CD4-positive, CD25-positive, alpha-beta regulatory T cell (primary cell): ENCODE data around the gene SVEP1. TPM values are rescaled to one million over a fixed set of nuclear protein-coding genes. Genes with fewer than 3 reads are reported as not detected.

Source experiments
- ATAC-seq, 2 donors: fragments of 150-1000 bp; cut with Tn5 transposase; one replicate each; pipeline ENCODE4 v1.10.0; 2021; ENCODE audit warnings: low read depth in 2 of 2, moderate number of reproducible peaks in 2 of 2, moderate library complexity in 1 of 2
- DNase-seq, 3 donors: peaks; one replicate each; pipeline versions ENCODE4 v3.0.0 to v3.0.0-alpha.2; 2012 to 2022; ENCODE audit warnings: mixed read lengths in 1 of 3
- H3K27ac ChIP-seq: one replicate; pipeline ENCODE4 v1.7.0; 2013; ENCODE audit warnings: mild to moderate bottlenecking, low read length; ENCODE audit not compliant: insufficient read depth, poor library complexity, severe bottlenecking
- H3K27me3 ChIP-seq: one replicate; pipeline ENCODE4 v1.7.0; 2013; ENCODE audit warnings: low read length; ENCODE audit not compliant: control insufficient read depth, insufficient read depth
- H3K36me3 ChIP-seq: one replicate; pipeline ENCODE4 v1.7.0; 2013; ENCODE audit warnings: mild to moderate bottlenecking, low read length, moderate library complexity; ENCODE audit not compliant: control insufficient read depth, insufficient read depth
- H3K4me1 ChIP-seq: 2 replicates; pipeline ENCODE4 v1.7.0; 2013; ENCODE audit warnings: mild to moderate bottlenecking, low read length; ENCODE audit not compliant: insufficient read depth, control insufficient read depth, poor library complexity, severe bottlenecking
- H3K4me3 ChIP-seq: one replicate; pipeline ENCODE4 v1.7.0; 2013; ENCODE audit warnings: low read depth, mild to moderate bottlenecking, low read length, moderate library complexity
- H3K9me3 ChIP-seq, 2 experiments: 1 replicate in 1 of 2; 2 replicates in 1 of 2; pipeline ENCODE4 v1.7.0; 2013; ENCODE audit warnings: low read length in 2 of 2, mild to moderate bottlenecking in 1 of 2, moderate library complexity in 1 of 2; ENCODE audit not compliant: control insufficient read depth in 2 of 2
- H3K27ac Mint-ChIP-seq, 3 donors: one replicate each; pipeline ENCODE4 v1.8.0; 2020 to 2022; ENCODE audit warnings: mild to moderate bottlenecking in 3 of 3, mixed read lengths in 3 of 3, moderate library complexity in 2 of 3
- H3K27me3 Mint-ChIP-seq: one replicate; pipeline ENCODE4 v1.8.0; 2022; ENCODE audit warnings: mild to moderate bottlenecking, mixed read lengths
- H3K36me3 Mint-ChIP-seq: one replicate; pipeline ENCODE4 v1.8.0; 2020; ENCODE audit warnings: mixed read lengths
- H3K4me1 Mint-ChIP-seq, 4 donors: one replicate each; pipeline ENCODE4 v1.8.0; 2020 to 2022; ENCODE audit warnings: mixed read lengths in 4 of 4, mild to moderate bottlenecking in 1 of 4
- H3K4me3 Mint-ChIP-seq, 4 donors: one replicate each; pipeline ENCODE4 v1.8.0; 2020 to 2022; ENCODE audit warnings: mild to moderate bottlenecking in 4 of 4, mixed read lengths in 4 of 4, moderate library complexity in 3 of 4
- H3K9me3 Mint-ChIP-seq, 7 donors: one replicate each; pipeline ENCODE4 v1.8.0; 2020 to 2022; ENCODE audit warnings: mixed read lengths in 7 of 7, mild to moderate bottlenecking in 3 of 7, moderate library complexity in 2 of 7
- polyA plus RNA-seq, 4 donors: library from polyadenylated mRNA; unstranded; fragments of 300-500 nt; fragmentation: Illumina TruSeq; gene quantifications; one replicate each; pipeline ENCODE4 v1.2.3, GENCODE V29; 2021
- total RNA-seq: library from RNA; stranded (reverse); gene quantifications from one replicate; pipeline ENCODE4 v1.2.3, GENCODE V29; 2022

Gene SVEP1
- total and polyA plus RNA-seq, 5 donors from 2014 or later = 0.12 TPM; not detected in 4

DNA sequence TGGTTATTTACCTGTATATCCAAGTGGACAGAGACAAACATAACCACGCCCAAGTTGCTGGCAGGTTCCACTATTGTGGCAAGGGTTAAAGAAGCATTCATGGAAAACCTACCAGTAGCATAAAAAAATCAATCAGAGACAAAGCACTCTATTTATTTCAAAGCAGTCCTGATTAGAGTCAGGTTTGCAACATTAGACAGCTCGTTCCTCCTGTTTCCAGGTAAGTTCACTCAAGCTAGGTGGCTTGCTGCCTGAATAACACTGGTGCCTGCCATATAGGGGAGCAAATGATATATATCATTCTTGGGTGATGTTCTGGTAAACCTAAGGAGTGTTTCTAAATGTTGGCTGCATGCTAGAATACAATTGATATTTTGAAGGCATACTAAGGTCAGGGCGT, 122.3 kb downstream of the SVEP1 start:
- no peak overlapping the region for H3K4me3 Mint-ChIP-seq

DNA sequence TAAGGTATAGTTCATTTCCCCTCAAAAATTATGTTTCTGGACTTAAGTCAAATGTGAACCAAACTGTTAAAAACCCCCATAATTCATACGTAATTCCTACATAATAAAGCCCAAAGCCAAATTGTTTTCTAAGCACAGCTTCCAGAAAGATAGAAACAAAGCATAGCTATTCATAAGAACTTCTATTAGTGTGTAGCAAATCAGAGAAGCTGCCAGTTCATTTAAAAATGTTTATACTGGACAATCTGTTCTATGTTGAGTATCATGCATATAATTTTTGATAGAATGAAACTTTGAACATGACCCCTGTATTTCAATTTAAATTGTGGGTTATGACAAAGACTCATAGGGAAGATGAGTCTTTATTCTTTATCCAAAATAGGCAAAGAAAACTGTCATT, 122.9 kb downstream of the SVEP1 start:
- Mint-ChIP-seq H3K36me3 (no peaks in the 10 kb centered on the region), H3K9me3 (peaks cover 0 to 1% (median 0%) of the 10 kb centered on the region in 7 donors)
- no peak overlapping the region for H3K27ac ChIP-seq

More for the DNA sequence above, 122.3 kb downstream of the SVEP1 start:
- H3K27ac Mint-ChIP-seq = no peak overlapping the region
- Histone ChIP-seq H3K27me3 (peaks cover 3% of the 10 kb centered on the region), H3K9me3 (no peaks in the 10 kb centered on the region), H3K27ac (no peak overlapping the region), H3K36me3 (no peaks in the 10 kb centered on the region), H3K4me1 (no peaks in the 10 kb centered on the region), H3K4me3 (no peak overlapping the region)
- H3K27me3 Mint-ChIP-seq = no peaks in the 10 kb centered on the region
- no peaks in the 10 kb centered on the region for H3K36me3 Mint-ChIP-seq
- ATAC-seq (no peak), DNase-seq (no peak)
- peaks cover 0 to 1% (median 0%) of the 10 kb centered on the region in 7 donors for H3K9me3 Mint-ChIP-seq
- H3K4me1 Mint-ChIP-seq = no peaks in the 10 kb centered on the region

DNA sequence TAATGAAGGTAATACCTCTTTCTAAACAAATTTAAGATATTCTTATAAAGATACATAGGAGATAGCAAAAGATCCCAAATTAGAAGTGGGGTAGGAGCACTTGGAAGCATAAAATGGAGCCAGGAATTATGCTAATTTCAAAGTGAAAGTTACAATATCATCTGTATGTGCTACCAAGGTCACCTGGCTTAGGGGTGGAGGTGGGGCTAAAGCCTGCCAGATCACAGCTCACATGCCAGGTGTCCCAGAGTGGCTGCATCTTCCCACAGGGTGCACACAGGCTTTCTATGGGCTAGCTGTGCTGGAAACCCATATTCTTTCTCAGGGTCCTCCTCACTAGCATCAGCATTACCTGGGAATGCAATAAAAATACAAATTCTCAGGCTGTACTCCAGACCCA, 123.7 kb downstream of the SVEP1 start:
- Histone ChIP-seq H3K27ac (no peak overlapping the region), H3K4me1 (no peaks in the 10 kb centered on the region), H3K36me3 (no peaks in the 10 kb centered on the region), H3K27me3 (peaks cover 3% of the 10 kb centered on the region), H3K4me3 (no peak overlapping the region), H3K9me3 (no peaks in the 10 kb centered on the region)
- H3K36me3 Mint-ChIP-seq = no peaks in the 10 kb centered on the region
- no peak overlapping the region for H3K4me3 Mint-ChIP-seq
- no peak overlapping the region for H3K27ac Mint-ChIP-seq
- no peak for DNase-seq
- no peaks in the 10 kb centered on the region for H3K4me1 Mint-ChIP-seq
- peaks cover 0 to 1% (median 0%) of the 10 kb centered on the region in 7 donors for H3K9me3 Mint-ChIP-seq
- no peak for ATAC-seq
- H3K27me3 Mint-ChIP-seq = no peaks in the 10 kb centered on the region

More for the DNA sequence above, 122.9 kb downstream of the SVEP1 start:
- H3K4me1 ChIP-seq = no peaks in the 10 kb centered on the region
- no peaks in the 10 kb centered on the region for H3K9me3 ChIP-seq
- H3K4me3 Mint-ChIP-seq = no peak overlapping the region
- DNase-seq = no peak
- H3K4me3 ChIP-seq = no peak overlapping the region
- H3K27me3 Mint-ChIP-seq = no peaks in the 10 kb centered on the region
- no peaks in the 10 kb centered on the region for H3K36me3 ChIP-seq
- ATAC-seq = no peak
- no peaks in the 10 kb centered on the region for H3K4me1 Mint-ChIP-seq
- H3K27me3 ChIP-seq = peaks cover 3% of the 10 kb centered on the region
- H3K27ac Mint-ChIP-seq = no peak overlapping the region

DNA sequence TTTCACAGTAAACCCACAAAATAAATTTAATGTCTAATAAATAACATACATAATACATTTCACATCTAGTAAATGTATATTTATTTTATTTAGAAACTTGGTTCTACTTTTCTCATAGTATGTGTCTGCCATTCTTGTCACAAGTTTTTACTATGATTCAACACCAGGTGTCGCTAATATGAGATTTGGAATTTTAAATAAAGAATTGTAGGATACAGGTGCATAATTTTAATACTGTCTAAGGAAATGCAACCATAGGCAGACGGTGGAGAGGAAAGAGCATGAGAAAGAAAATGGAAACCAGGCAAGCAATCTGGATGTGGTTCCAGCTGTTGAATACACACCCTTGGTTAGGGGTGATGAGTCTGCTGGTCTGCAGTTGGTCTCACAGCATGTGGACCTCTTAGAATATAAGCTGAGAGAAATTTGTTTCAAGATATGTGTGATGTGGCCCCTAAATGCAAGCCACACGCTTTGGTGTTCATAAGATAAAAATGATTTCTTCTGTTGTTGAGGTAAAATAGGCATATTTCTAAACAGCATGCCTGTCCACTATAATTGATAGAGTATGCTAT, 127.2 kb downstream of the SVEP1 start:
- Mint-ChIP-seq H3K9me3 (peaks cover 0 to 2% (median 0%) of the 10 kb centered on the region in 7 donors), H3K36me3 (no peaks in the 10 kb centered on the region), H3K4me3 (no peak overlapping the region), H3K27me3 (no peaks in the 10 kb centered on the region), H3K4me1 (no peaks in the 10 kb centered on the region), H3K27ac (no peak overlapping the region)
- DNase-seq (peak in 1 of 3 donors; percentile 2), ATAC-seq (no peak)
- Histone ChIP-seq H3K9me3 (no peaks in the 10 kb centered on the region), H3K4me1 (no peaks in the 10 kb centered on the region), H3K36me3 (no peaks in the 10 kb centered on the region), H3K4me3 (no peak overlapping the region), H3K27me3 (peaks cover 3% of the 10 kb centered on the region), H3K27ac (no peak overlapping the region)

DNA sequence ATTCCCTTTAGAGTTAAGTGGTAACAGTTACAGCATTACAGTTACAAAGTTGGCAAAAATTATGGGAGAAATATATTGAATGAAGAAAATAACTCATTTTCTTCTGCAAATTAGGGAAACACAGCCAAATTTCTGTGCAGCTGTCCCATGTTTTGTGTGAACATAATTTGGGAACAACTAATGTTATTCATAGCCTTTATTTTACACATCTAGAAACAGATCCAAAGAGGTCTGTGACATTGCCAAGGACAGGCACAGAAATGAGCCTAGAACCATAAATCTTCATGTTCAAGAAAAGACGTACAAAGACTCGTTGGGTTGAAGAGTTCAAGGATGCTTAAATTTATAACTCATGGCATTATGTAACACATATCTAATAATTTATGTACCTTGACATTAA, 127.8 kb downstream of the SVEP1 start:
- Mint-ChIP-seq H3K27ac (no peak overlapping the region), H3K36me3 (no peaks in the 10 kb centered on the region), H3K4me1 (no peaks in the 10 kb centered on the region), H3K9me3 (peaks cover 0 to 2% (median 0%) of the 10 kb centered on the region in 7 donors), H3K27me3 (no peaks in the 10 kb centered on the region), H3K4me3 (no peak overlapping the region)
- DNase-seq = no peak
- Histone ChIP-seq H3K4me3 (no peak overlapping the region), H3K36me3 (no peaks in the 10 kb centered on the region), H3K27me3 (peaks cover 3% of the 10 kb centered on the region), H3K27ac (no peak overlapping the region), H3K4me1 (no peaks in the 10 kb centered on the region), H3K9me3 (no peaks in the 10 kb centered on the region)
- no peak for ATAC-seq

DNA sequence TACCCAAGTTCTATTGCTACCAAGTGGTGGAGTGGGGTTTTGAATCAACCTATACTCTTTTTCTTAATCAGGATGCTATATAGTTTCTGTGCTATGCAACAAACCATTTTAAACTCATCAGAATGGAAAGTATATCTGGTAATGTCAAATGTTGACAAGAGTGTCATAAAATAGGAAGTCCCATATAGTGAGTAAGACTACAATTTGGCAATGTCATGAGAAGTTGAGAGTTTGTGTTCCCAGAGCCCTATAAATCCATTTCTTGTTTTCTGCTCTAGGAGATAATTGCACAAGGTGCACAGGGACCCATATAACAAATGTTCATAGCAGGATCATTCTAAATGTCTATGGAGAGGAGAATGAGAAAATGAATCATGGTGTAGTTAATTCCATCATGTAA, 132.1 kb downstream of the SVEP1 start:
- Mint-ChIP-seq H3K4me1 (no peaks in the 10 kb centered on the region), H3K36me3 (no peaks in the 10 kb centered on the region), H3K4me3 (no peak overlapping the region), H3K9me3 (peaks cover 0 to 4% (median 0%) of the 10 kb centered on the region in 7 donors), H3K27ac (no peak overlapping the region), H3K27me3 (no peaks in the 10 kb centered on the region)
- Histone ChIP-seq H3K9me3 (no peaks in the 10 kb centered on the region), H3K4me1 (no peaks in the 10 kb centered on the region), H3K36me3 (no peaks in the 10 kb centered on the region), H3K27me3 (no peaks in the 10 kb centered on the region), H3K27ac (no peak overlapping the region), H3K4me3 (no peak overlapping the region)
- ATAC-seq = no peak
- no peak for DNase-seq

DNA sequence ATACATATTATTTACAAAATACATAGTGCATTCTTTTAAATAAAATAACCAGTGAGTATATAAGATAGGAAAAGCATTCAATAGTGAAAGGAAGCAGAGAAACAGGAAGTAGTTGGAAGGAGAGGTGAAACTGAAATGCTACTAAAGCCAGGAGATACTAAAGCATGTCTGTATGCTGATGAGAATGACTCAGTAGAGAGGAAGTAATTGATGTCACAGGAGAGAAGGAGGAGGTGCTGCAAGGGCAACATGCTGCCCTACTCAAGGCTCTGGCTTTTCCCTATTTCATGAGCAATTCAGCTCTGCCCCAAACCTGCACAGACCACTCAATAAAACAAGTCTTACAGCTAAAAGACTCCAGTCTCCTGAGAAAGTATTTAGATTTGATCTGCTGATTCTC, 133.4 kb downstream of the SVEP1 start:
- H3K27ac ChIP-seq = no peak overlapping the region
- Mint-ChIP-seq H3K27ac (no peak overlapping the region), H3K9me3 (peaks cover 0 to 4% (median 0%) of the 10 kb centered on the region in 7 donors), H3K4me1 (no peaks in the 10 kb centered on the region), H3K27me3 (no peaks in the 10 kb centered on the region), H3K4me3 (no peak overlapping the region), H3K36me3 (no peaks in the 10 kb centered on the region)
- no peaks in the 10 kb centered on the region for H3K27me3 ChIP-seq
- H3K9me3 ChIP-seq = no peaks in the 10 kb centered on the region
- no peaks in the 10 kb centered on the region for H3K4me1 ChIP-seq
- no peaks in the 10 kb centered on the region for H3K36me3 ChIP-seq
- DNase-seq (peak in 1 of 3 donors; percentile 1), ATAC-seq (no peak)
- no peak overlapping the region for H3K4me3 ChIP-seq

DNA sequence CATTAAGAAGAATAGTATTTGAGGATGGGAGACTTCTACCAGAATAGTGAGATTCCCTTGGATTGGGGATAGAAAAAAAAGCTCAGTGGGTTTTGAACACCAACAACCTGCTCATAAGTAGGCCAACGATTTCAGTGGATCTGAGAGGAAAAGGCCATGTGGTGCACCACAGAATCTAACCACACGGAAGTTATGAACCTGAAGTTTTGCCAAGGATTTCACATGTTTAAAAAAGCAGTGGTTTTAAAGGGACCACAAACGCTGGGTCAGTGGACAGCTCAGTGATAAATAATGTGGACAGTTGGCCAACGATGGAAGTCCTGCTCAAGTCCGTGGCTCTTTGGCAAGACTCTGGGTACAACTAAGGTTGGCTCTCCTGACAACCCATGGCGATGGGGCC, 134.6 kb downstream of the SVEP1 start:
- Histone ChIP-seq H3K9me3 (no peaks in the 10 kb centered on the region), H3K4me3 (no peak overlapping the region), H3K27me3 (no peaks in the 10 kb centered on the region), H3K27ac (no peak overlapping the region), H3K36me3 (no peaks in the 10 kb centered on the region), H3K4me1 (no peaks in the 10 kb centered on the region)
- no peaks in the 10 kb centered on the region for H3K4me1 Mint-ChIP-seq
- no peak for DNase-seq
- H3K36me3 Mint-ChIP-seq = no peaks in the 10 kb centered on the region
- peaks cover 0 to 4% (median 0%) of the 10 kb centered on the region in 7 donors for H3K9me3 Mint-ChIP-seq
- no peak overlapping the region for H3K4me3 Mint-ChIP-seq
- H3K27ac Mint-ChIP-seq = no peak overlapping the region
- no peak for ATAC-seq
- no peaks in the 10 kb centered on the region for H3K27me3 Mint-ChIP-seq
